WTC11 (cell line): ENCODE data around the gene GALNT13. TPM values are rescaled to one million over a fixed set of nuclear protein-coding genes. Genes with fewer than 3 reads are reported as not detected.

Source experiments
- ATAC-seq: fragments of 200-7000 bp; cut with Tn5 transposase; 2 replicates; pipeline ENCODE4 v1.10.0; 2021; ENCODE audit warnings: mild to moderate bottlenecking, moderate library complexity
- CTCF ChIA-PET: fragments of 300-600 bp; sonication (Branson Sonifier 250); formaldehyde crosslinking; loops from one replicate; lab custom pipeline; 2021; ENCODE audit warnings: antibody characterized with exemption; lab: Charles Lee
- POLR2A ChIA-PET: fragments of 350-600 bp; sonication (Branson Sonifier 250); formaldehyde crosslinking; loops from one replicate; lab custom pipeline; 2021; ENCODE audit warnings: antibody characterized with exemption; lab: Charles Lee
- DNase-seq: peaks from one replicate; pipeline ENCODE4 v3.0.0; 2021; ENCODE audit warnings: low spot score
- H3K27ac Mint-ChIP-seq: 2 replicates; pipeline ENCODE4 v1.8.0; 2021; ENCODE audit warnings: mixed read lengths
- H3K27me3 Mint-ChIP-seq: 2 replicates; pipeline ENCODE4 v1.8.0; 2021; ENCODE audit warnings: low read depth, mild to moderate bottlenecking, moderate library complexity, mixed read lengths
- H3K36me3 Mint-ChIP-seq: 2 replicates; pipeline ENCODE4 v1.8.0; 2021; ENCODE audit warnings: mixed read lengths
- H3K4me1 Mint-ChIP-seq: 2 replicates; pipeline ENCODE4 v1.8.0; 2022; ENCODE audit warnings: mixed read lengths
- H3K4me3 Mint-ChIP-seq: 2 replicates; pipeline ENCODE4 v1.8.0; 2021; ENCODE audit warnings: mild to moderate bottlenecking, moderate library complexity, mixed read lengths
- H3K9me3 Mint-ChIP-seq: 2 replicates; pipeline ENCODE4 v1.8.0; 2021; ENCODE audit warnings: mixed read lengths
- AR ChIP-seq: fragments of 250-450 bp; sonication (Bioruptor Pico); IDR thresholded peaks from 2 replicates; pipeline ENCODE4 v1.9.0; 2021; ENCODE audit warnings: mild to moderate bottlenecking
- ATF3 ChIP-seq: sonication (generic); formaldehyde crosslinking; conservative IDR thresholded peaks from 2 replicates; pipeline ENCODE4 v1.8.1; 2022; ENCODE audit warnings: mild to moderate bottlenecking, missing genetic modification reagents
- CBFB ChIP-seq: sonication (generic); formaldehyde crosslinking; IDR thresholded peaks from 2 replicates; pipeline ENCODE4 v1.8.1; 2022; ENCODE audit warnings: mild to moderate bottlenecking, low read depth, missing genetic modification reagents
- CDX4 ChIP-seq: fragments of 250-450 bp; sonication (Bioruptor Pico); IDR thresholded peaks from 2 replicates; pipeline ENCODE4 v1.9.0; 2021; ENCODE audit warnings: moderate library complexity, mild to moderate bottlenecking, inconsistent platforms, borderline replicate concordance
- ELF4 ChIP-seq: sonication (generic); formaldehyde crosslinking; IDR thresholded peaks from 2 replicates; pipeline ENCODE4 v1.8.1; 2022; ENCODE audit warnings: low read depth, mild to moderate bottlenecking, moderate library complexity, missing genetic modification reagents
- FOXK1 ChIP-seq: sonication (generic); formaldehyde crosslinking; IDR thresholded peaks from 2 replicates; pipeline ENCODE4 v1.8.0; 2022; ENCODE audit warnings: mild to moderate bottlenecking, moderate library complexity, missing genetic modification reagents
- FOXP4 ChIP-seq: sonication (generic); formaldehyde crosslinking; IDR thresholded peaks from 2 replicates; pipeline ENCODE4 v1.8.0; 2022; ENCODE audit warnings: mild to moderate bottlenecking, missing genetic modification reagents
- GABPB1 ChIP-seq: sonication (generic); formaldehyde crosslinking; IDR thresholded peaks from 2 replicates; pipeline ENCODE4 v1.8.1; 2023; ENCODE audit warnings: mild to moderate bottlenecking, missing genetic modification reagents
- HMGA2 ChIP-seq: fragments of 250-450 bp; sonication (Bioruptor Pico); IDR thresholded peaks from 2 replicates; pipeline ENCODE4 v1.4.0; 2021; ENCODE audit warnings: mild to moderate bottlenecking, moderate library complexity
- OVOL2 ChIP-seq: fragments of 250-450 bp; sonication (Bioruptor Pico); IDR thresholded peaks from 2 replicates; pipeline ENCODE4 v1.9.0; 2021; ENCODE audit warnings: mild to moderate bottlenecking, borderline replicate concordance
- PREB ChIP-seq: sonication (generic); formaldehyde crosslinking; IDR thresholded peaks from 2 replicates; pipeline ENCODE4 v1.8.1; 2022; ENCODE audit warnings: mild to moderate bottlenecking, missing genetic modification reagents, moderate library complexity, borderline replicate concordance
- SP1 ChIP-seq: sonication (generic); formaldehyde crosslinking; conservative IDR thresholded peaks from 2 replicates; pipeline ENCODE4 v1.8.1; 2022; ENCODE audit warnings: missing genetic modification reagents
- ZNF121 ChIP-seq: sonication (generic); formaldehyde crosslinking; IDR thresholded peaks from 2 replicates; pipeline ENCODE4 v1.8.0; 2023; ENCODE audit warnings: missing genetic modification reagents
- ZNF138 ChIP-seq: sonication (generic); formaldehyde crosslinking; conservative IDR thresholded peaks from 2 replicates; pipeline ENCODE4 v1.8.1; 2022; ENCODE audit warnings: mild to moderate bottlenecking, moderate library complexity, missing genetic modification reagents
- ZNF396 ChIP-seq: fragments of 250-450 bp; sonication (Bioruptor Pico); IDR thresholded peaks from 2 replicates; pipeline ENCODE4 v1.8.0; 2021; ENCODE audit warnings: mild to moderate bottlenecking, moderate library complexity, borderline replicate concordance
- ZNF416 ChIP-seq: fragments of 250-450 bp; sonication (Bioruptor Pico); IDR thresholded peaks from 2 replicates; pipeline ENCODE4 v1.9.0; 2021; ENCODE audit warnings: mild to moderate bottlenecking, inconsistent platforms
- ZNF425 ChIP-seq: fragments of 250-450 bp; sonication (Bioruptor Pico); conservative IDR thresholded peaks from 2 replicates; pipeline ENCODE4 v1.9.0; 2021; ENCODE audit warnings: mild to moderate bottlenecking
- ZNF532 ChIP-seq: fragments of 250-450 bp; sonication (Bioruptor Pico); IDR thresholded peaks from 2 replicates; pipeline ENCODE4 v1.9.0; 2021; ENCODE audit warnings: mild to moderate bottlenecking, borderline replicate concordance
- ZNF671 ChIP-seq: fragments of 250-450 bp; sonication (Bioruptor Pico); IDR thresholded peaks from 2 replicates; pipeline ENCODE4 v1.8.0; 2021; ENCODE audit warnings: mild to moderate bottlenecking
- ZSCAN18 ChIP-seq: fragments of 250-450 bp; sonication (Bioruptor Pico); IDR thresholded peaks from 2 replicates; pipeline ENCODE4 v2.1.2; 2022; ENCODE audit warnings: mild to moderate bottlenecking, moderate library complexity
- total RNA-seq: library from RNA; stranded (reverse); gene quantifications from 3 replicates; pipeline ENCODE4 v1.2.3, GENCODE V29; 2021

GALNT13 gene
- total RNA-seq, 1 experiment from 2014 or later, result 9.9 TPM

- Mint-ChIP-seq H3K9me3 (no peaks in the 10 kb centered on the region), H3K36me3 (no peaks in the 10 kb centered on the region), H3K27me3 (no peaks in the 10 kb centered on the region), H3K4me1 (no peaks in the 10 kb centered on the region), H3K27ac (no peak overlapping the region), H3K4me3 (no peak overlapping the region)
- POLR2A ChIA-PET, result no interaction called here
- no peak for DNase-seq
- no peak for ATAC-seq
- CTCF ChIA-PET, result interaction anchor here (1.2 kb wide), 1 partner anchor 29 kb away, joined by 3 read pairs; no protein-coding TSS in a partner anchor
- TF ChIP-seq ELF4 (CRISPR knock-in tag) (no peak), CBFB (CRISPR knock-in tag) (no peak), AR (CRISPR knock-in tag) (no peak), ZSCAN18 (CRISPR knock-in tag) (no peak), ZNF425 (CRISPR knock-in tag) (no peak), ZNF138 (no peak), ZNF121 (CRISPR knock-in tag) (no peak), CDX4 (CRISPR knock-in tag) (no peak), HMGA2 (no peak), ZNF416 (no peak), ZNF671 (CRISPR knock-in tag) (no peak), ZNF532 (CRISPR knock-in tag) (no peak), PREB (CRISPR knock-in tag) (no peak), FOXK1 (CRISPR knock-in tag) (no peak), ATF3 (CRISPR knock-in tag) (no peak), FOXP4 (CRISPR knock-in tag) (no peak), SP1 (CRISPR knock-in tag) (no peak), ZNF396 (no peak), GABPB1 (no peak), OVOL2 (CRISPR knock-in tag) (no peak)
Observed at GRCh38 chr2:154032220-154032619, 160.5 kb downstream of the GALNT13 start.
